Measurements from ENCODE around the gene GJC2.

The GJC2 gene

DNA sequence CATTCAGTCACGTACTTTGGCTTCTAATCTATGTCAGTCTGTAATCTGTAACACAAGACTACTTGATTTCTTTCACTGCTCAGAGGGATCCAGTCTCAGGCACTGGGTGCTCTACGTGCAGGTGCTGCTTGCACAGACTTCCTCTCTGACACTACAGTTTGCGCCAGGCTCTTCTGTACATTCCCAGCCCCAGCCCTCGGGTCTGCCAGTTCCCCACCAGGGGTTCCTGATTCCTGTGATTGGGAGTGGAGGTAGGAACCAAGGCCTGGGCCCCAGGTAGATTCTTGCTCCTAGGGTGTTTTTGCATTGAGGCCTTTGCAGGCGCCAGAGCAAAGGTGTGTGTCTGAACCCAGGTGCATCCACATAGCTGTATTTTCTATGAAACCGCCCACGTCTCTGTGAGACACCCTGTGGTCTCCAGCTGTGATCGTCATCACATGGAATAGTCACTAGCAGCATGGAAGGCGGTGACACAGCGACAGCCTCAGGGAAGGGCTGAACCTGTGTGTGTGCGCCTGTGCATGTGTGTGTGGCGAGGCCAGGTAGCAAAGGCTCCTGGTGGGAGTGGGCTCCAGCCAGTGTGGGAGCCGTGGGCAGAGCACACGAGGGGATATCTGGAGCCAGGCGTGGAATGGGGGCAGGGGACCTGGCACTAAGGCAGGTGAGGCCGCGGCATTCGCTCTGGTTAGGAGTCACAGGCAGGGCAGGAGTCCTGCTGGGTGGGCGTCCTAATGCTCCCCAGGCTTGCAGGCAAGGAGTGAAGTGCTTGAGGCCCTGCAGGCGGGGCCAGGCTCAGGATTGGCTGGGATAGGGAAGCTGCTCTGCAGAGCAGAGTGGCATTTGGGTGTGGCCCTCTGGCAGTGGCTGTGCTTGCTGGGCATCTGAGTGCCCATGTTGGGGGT, 5.2 kb downstream of the GJC2 start:
- no peak overlapping the region for H3K4me3 ChIP-seq (ENCODE audit: low read depth, low read length)
- DNase-seq (ENCODE audit: low read depth), result no peak

DNA sequence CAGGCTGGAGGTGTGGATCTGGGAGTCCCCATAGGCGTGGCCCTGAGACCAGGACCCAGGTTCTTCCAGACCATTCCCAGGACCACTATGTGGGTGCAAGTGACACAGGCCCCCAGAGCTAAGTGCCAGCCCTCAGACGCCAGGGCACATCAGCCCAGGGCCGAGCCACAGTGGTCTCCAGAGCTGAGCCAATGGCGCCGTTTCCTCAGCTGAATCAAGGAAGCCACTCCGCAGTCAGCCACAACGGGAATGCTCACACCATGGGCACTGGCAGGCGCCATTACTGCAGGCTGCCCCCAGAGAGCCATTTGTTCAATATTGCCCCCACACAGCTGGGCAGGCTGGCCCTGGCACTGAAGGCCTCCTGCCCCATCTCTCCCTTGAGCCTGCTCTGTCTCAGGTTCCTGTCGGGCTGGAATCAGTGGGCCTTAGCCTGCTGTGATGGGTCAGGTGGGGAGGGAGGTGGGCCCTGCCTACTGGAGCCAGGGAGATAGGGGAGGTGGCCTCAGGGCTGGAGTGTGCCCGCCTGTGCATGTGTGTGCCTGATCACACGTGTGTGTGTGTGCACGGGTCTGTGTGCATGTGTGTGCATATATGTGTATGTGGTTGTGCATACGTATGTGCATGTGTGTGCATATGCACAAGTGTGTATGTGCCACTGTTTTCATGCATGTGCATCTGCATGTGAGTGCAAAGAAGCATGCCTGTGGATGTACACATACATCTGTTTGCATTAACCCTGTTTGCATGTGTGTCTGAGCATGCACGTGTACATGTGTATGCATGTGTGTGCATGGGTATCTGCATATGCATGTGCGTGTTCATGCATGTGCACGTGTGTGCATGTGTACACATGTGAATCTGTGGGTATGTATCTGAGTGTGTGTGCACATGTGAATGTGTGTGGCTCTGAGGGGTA, 6.1 kb downstream of the GJC2 start:
- H3K4me3 ChIP-seq (ENCODE audit: low read depth, low read length), result no peak overlapping the region
- no peak for DNase-seq (ENCODE audit: low read depth)

DNA sequence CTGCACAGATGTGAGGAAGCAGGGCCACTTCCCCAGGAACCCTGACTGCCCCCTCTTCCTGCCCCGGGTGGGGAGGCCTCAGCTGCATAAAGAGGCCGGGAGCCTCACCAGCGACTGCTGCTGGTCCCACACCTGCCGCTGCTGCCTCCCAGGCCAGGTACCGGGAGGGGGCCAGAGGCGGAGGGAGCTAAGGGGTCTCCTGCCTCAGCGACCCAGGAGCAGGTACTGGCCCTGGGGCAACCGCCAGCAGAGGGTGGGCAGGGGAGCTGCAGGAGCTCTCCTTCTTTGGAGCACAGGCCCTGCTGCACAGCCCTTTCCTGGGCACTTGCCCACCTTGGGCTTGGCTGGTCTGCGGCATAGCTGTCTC, 6.8 kb downstream of the GJC2 start:
- no peak for DNase-seq (ENCODE audit: low read depth)
- no peak overlapping the region for H3K4me3 ChIP-seq (ENCODE audit: low read depth, low read length)

DNA sequence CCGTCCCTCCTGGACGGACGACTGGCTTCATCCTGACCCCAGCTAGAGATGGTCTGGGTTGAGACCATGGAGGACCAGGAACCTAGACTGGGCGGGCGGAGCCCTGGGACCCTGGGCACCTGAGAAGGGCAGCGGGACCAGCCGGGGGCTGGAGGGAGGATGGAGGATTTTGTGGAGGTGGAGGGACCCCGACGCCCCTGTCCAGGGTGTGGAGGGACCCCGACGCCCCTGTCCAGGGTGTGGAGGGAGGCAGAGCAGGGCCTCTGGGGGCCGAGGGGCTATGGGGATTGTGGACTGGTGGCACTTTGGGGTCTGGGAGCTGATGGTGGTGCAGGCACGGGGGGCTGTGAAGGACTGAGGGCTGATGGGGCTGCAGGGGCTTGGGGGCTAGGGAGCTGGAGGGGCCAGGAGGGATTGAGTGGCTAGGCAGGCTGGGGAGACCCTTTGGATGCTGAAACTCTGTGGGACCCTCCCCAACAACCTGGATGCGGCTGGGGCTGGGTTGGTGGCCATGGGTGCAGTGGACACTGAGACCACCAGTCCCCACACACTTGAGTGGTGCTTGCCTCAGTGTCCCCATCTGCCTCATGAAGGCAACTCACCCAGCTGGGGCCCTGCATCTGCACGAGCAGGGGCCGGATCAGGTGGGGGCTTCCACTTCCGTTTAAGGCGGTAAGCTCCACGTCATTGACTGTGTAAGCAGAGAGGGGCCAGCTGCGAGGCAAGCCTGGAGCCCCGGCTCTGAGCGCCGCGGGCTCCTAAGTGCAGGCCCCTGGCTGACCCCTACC, 7.4 kb downstream of the GJC2 start:
- no peak overlapping the region for H3K4me3 ChIP-seq (ENCODE audit: low read depth, low read length)
- DNase-seq (ENCODE audit: low read depth), result no peak

DNA sequence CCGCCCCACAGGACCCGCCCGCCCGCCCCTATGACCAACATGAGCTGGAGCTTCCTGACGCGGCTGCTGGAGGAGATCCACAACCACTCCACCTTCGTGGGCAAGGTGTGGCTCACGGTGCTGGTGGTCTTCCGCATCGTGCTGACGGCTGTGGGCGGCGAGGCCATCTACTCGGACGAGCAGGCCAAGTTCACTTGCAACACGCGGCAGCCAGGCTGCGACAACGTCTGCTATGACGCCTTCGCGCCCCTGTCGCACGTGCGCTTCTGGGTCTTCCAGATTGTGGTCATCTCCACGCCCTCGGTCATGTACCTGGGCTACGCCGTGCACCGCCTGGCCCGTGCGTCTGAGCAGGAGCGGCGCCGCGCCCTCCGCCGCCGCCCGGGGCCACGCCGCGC, 8.0 kb downstream of the GJC2 start:
- H3K4me3 ChIP-seq (ENCODE audit: low read depth, low read length), result no peak overlapping the region
- no peak for DNase-seq (ENCODE audit: low read depth)

DNA sequence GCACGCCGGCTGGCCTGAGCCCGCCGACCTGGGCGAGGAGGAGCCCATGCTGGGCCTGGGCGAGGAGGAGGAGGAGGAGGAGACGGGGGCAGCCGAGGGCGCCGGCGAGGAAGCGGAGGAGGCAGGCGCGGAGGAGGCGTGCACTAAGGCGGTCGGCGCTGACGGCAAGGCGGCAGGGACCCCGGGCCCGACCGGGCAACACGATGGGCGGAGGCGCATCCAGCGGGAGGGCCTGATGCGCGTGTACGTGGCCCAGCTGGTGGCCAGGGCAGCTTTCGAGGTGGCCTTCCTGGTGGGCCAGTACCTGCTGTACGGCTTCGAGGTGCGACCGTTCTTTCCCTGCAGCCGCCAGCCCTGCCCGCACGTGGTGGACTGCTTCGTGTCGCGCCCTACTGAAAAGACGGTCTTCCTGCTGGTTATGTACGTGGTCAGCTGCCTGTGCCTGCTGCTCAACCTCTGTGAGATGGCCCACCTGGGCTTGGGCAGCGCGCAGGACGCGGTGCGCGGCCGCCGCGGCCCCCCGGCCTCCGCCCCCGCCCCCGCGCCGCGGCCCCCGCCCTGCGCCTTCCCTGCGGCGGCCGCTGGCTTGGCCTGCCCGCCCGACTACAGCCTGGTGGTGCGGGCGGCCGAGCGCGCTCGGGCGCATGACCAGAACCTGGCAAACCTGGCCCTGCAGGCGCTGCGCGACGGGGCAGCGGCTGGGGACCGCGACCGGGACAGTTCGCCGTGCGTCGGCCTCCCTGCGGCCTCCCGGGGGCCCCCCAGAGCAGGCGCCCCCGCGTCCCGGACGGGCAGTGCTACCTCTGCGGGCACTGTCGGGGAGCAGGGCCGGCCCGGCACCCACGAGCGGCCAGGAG, 8.6 kb downstream of the GJC2 start:
- H3K4me3 ChIP-seq (ENCODE audit: low read depth, low read length), result no peak overlapping the region
- DNase-seq (ENCODE audit: low read depth), result no peak

DNA sequence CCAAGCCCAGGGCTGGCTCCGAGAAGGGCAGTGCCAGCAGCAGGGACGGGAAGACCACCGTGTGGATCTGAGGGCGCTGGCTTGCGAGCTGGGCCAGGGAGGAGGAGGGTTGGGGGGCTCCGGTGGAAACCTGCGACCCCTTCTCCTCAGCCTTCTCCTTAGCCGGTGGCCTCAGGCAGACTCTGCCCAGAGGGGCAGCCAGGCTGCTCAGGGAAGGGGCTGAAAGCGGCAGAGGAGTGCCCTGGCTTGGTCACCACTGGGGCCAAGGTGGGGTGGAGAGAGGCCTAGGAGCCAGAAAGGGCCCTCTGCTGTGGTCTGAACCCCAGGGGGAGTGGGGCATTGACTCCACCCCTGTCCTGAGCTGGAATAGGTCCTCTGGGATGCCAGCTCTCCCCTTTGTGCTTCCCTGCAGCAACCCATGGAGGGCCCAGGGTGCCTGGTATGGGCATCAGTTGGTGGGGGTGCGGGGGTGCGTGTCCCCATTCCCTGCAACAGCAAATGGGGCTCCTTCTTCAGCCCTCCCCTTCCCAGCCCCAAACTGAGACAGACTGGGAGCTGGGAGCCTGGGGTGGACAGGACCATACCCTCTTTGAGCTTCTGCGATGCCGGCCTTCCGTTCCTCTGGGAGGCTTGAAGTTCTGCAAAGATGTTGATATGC, 9.4 kb downstream of the GJC2 start:
- no peak for DNase-seq (ENCODE audit: low read depth)
- H3K4me3 ChIP-seq (ENCODE audit: low read depth, low read length), result no peak overlapping the region

DNA sequence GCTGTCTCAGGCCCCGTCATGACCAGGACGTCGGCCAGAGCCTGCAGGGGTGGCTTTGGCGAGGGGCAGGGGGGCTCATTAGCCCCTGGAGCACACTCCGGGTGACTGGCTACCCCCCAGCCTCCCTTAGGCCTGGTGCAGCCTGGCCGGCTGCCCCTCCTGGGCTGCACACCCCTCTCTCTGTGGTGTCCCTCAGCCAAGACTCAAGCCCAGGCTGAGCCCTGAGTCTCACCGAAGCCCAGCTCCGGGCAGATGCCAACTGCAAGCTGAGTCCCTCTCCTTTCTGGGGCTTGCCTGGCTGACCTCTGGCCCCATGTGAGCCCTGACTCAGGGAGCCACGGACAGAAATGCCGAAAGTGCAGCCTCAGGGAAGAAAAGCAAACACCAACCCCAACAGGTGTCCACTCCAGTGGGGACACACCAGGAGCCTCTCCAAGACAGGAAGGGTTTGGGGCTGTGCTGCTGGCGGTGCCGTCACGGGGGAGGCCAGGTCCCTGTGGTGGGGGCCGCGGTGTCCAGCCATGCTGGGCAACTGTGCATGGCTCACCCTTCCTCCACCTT, 10.6 kb downstream of the GJC2 start:
- no peak overlapping the region for H3K4me3 ChIP-seq (ENCODE audit: low read depth, low read length)
- DNase-seq (ENCODE audit: low read depth), result no peak

DNA sequence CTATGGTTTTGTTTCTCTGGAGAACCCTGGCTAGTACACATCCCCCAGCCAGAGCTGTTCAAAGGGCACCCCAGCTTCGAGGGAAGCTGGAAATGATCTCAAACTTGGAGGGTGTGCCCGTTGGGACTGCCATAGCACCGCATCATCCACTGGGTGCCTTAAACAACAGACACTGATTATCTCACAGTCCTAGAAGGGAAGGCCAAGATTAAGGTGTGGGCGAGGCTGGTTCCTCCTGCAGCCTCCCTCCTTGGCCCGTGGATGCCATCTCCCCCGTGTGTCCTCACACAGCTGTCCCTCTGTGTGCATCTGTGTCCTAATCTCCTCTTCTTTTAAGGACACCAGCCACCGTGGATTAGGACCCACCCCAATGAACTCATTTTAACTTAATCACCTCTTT, 11.6 kb downstream of the GJC2 start:
- no peak overlapping the region for H3K4me3 ChIP-seq (ENCODE audit: low read depth, low read length)
- no peak for DNase-seq (ENCODE audit: low read depth)

DNA sequence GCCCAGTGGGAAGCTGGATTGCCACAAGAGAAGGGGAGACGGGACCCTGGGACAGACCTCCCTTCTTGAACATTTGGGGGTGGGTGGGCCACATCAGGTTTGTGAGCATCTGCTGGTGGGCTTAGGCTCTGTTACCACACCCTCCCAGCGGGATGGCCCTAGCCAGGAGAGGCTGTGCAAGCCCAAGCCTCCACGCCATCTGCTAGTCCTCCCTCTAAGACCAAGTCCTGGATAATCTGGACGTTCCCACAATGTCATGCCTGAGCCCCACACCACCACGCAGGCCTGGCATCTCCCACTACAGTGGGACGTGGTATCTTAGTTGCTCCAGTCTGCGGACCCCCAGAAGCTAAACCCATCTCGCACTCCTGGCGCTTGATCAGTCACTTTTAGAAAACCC, 12.1 kb downstream of the GJC2 start:
- no peak for DNase-seq (ENCODE audit: low read depth)
- H3K4me3 ChIP-seq (ENCODE audit: low read depth, low read length), result no peak overlapping the region

DNA sequence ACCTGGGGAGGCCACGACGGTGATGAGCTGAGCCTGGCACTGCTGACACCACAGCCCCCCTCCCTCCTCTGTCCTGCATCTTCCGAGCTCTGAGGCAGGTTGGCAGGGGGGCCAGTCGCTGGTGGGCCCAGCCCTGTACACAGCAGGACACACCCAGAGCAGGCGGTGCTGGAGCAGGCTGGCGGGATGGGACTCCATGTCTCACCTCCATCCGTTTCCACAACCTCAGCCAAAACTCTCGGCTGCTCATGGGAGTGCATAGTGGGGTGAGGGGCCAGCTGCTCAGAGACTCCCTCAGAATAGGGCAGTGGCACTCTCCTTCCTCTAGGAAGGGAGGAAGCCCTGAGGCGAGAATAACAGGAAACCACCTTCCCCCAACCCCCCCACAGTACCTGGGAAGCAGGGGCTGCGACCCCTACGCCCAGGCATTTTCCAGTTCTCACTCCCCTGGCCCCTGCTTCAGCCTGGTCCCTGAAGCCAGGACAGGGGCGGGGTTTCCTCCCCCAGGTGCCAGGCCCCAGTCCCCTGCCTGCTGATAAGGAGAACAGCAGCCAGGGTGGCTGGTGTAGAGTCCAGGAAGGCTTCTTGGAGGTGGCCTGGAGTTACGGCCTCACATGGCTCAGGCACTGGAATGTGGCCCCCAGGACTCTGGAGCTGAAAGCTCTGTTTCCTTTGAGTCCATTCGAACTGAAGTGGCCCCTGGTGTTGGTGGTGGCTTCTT, 12.7 kb downstream of the GJC2 start:
- no peak for DNase-seq (ENCODE audit: low read depth)
- H3K4me3 ChIP-seq (ENCODE audit: low read depth, low read length), result no peak overlapping the region

DNA sequence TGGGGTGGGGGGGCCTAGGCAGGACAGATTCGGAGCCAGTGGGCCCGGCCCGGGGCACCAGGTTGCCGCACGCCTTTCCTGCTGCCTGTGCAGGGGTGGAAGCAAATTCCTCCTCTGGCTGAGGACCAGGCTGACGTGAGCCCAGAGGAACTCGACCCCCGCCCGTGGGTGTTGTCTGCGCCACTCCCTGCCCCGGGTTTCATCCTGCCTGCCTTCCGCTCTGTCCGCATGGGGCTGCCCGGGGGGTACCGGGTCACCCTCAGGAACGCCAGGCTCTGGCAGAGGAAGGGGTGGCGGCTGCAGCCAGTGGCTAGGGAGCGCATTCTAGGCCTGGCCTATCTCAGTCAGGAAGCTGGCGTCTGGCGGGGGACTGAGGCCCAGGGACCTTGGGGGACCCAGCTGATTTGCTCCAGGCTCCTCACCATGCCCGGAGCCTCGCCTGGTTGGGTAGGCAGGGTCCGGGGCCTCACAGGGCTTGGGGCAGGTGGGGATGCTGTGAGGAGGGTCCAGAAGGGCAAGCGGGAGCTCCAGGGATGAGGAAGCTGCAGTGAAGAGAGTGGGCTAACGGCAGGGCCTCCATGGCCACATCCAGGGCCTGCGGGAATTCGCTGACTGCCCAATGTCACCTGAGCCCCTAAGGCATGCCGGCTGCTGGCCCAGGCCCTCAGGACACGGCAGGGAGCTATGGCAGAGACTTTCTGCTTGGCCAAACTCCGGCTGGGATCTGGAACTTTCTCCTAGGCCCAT, 13.4 kb downstream of the GJC2 start:
- peak; percentile 15 for DNase-seq (ENCODE audit: low read depth)
- no peak overlapping the region for H3K4me3 ChIP-seq (ENCODE audit: low read depth, low read length)

DNA sequence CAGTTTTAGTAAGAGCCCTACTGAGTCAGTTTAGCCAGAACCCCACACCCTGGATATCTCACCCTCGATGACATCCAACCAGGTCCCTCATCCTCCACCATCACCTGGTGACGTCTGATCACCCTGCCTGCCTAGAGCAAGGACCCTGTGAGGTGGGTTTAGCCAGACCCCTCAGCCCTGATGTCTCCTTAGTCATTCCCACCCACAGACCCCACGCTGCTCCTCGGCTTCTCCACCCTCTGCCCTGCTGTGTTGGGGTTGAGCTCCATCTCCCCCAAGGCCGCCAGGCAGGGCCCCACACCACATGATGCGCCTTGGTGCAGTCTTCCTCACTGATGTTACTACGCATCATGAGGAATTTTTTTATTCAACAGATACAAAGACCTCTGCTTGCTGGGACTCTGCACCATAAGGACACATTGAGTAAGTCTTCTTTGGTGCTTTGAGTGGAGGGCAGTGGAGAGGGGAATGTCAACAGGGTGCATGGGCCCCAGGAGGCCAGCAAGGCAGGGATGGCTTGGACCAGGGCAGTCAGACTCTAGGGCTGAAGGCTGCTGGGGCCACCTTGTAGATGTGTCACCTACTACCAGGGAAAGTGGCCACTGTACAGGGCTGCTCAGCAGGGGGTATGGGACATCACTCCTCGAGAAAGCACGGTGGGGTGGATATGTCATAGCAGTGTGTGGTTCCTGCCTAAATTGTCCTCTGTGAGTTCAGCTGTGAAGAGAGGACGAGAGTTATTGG, 14.2 kb downstream of the GJC2 start:
- H3K4me3 ChIP-seq (ENCODE audit: low read depth, low read length), result no peak overlapping the region
- no peak for DNase-seq (ENCODE audit: low read depth)

DNA sequence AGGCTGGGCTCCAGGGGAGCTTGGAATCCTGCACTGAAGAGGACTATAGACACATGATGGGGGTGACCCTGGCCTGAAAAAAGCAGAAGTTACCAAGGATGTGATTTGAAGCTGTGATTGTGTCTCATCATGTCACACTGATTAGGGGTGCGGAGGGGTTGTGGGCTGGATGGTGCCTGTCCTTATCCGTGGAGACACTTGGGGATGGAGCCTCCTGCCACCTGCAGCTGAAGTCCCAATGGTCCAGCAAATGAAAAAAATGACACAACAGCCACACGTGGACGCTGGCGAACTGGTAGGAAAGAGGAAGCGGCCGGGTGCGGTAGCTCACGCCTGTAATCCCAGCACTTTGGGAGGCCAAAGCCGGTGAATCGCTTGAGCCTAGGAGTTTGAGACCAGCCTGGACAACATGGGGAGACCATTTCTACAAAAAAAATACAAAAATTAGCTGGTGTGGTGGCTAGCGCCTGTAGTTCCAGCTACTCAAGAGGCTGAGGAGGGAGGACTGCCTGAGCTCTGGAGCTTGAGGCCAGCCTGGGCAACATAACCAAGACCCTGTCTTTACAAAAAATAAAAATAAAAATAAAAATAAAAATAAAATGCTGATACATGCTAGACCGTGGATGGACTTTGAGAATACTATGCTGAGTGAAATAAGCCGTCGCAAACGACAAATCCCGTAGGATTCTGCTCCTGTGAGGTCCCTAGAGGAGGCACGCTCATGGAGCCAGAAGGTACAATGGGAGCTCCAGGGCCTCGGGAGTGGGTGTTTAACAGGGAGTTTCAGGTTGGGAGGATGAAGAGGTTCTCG, 15.0 kb downstream of the GJC2 start:
- H3K4me3 ChIP-seq (ENCODE audit: low read depth, low read length), result peak overlapping the region; percentile 52

DNA sequence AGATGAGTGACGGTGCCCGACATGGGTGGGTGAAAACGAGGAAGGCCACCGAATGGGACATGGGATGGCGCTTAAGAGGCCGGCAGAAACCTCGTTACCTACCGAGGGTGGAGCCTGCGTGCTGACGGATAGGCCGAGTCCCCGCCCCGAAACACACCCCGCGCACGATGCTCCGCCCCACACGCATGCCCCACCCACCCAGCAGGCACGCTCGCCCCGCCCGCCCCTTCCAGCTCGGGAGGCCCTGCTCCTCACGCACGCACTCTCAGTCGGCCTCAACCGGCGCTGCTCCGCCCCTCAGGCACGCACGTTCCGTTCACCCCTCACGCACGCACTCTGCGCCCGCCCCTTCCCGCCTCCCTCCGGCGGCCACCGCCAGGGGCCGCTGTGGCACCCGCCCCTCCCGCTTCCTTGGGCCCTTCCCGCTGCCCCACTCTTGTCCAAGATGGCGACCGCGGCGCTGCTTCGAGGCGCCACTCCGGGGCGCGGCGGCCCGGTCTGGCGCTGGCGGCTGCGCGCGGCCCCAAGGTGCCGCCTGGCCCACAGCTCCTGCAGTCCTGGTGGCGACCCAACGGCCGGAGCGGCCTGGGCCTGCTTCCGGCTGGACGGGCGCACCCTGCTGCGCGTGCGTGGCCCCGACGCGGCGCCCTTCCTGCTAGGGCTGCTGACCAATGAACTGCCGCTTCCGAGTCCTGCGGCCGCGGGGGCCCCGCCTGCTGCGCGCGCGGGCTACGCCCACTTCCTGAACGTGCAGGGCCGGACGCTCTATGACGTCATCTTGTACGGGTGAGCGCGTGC, 15.8 kb downstream of the GJC2 start, which contains the start of gene IBA57:
Gene IBA57, plus strand, starts transcription at position 433 of the 798 bp plus-strand sequence. Its CDS starts 13 bp downstream, at position 446.
- peak; percentile 97 for DNase-seq (ENCODE audit: low read depth)
- peak within 1 kb of the TSS; percentile 74 for H3K4me3 ChIP-seq (ENCODE audit: low read depth, low read length)

More for the DNA sequence above, 15.0 kb downstream of the GJC2 start:
- DNase-seq (ENCODE audit: low read depth), result no peak
